CD14-positive monocyte (primary cell): ENCODE data around the gene ARID1B. TPM values are rescaled to one million over a fixed set of nuclear protein-coding genes. Genes with fewer than 3 reads are reported as not detected.
A peak's percentile ranks its signal among the peaks of the same experiment; 100 is the strongest.

ENCODE experiments used
- DNase-seq, 3 donors: peaks; one replicate each; pipeline ENCODE4 v3.0.0-alpha.2; 2011 to 2022
- H2AFZ ChIP-seq: 2 replicates; pipeline ENCODE4 v1.6.0; 2012; ENCODE audit warnings: mild to moderate bottlenecking, low read depth, low read length, inconsistent platforms; ENCODE audit not compliant: insufficient read depth, poor library complexity, severe bottlenecking
- H3K27ac ChIP-seq, 2 donors: 1 replicate in 1 of 2; 2 replicates in 1 of 2; pipeline ENCODE4 v1.5.1; 2012 to 2013; ENCODE audit warnings: low read length in 2 of 2, control low read depth in 1 of 2, inconsistent platforms in 1 of 2, low read depth in 1 of 2, mild to moderate bottlenecking in 1 of 2
- H3K27me3 ChIP-seq, 2 donors: one replicate each; pipeline versions ENCODE4 v1.6.0 to v1.6.1; 2011 to 2013; ENCODE audit warnings: low read length in 2 of 2; ENCODE audit not compliant: control insufficient read depth in 2 of 2, insufficient read depth in 2 of 2
- H3K36me3 ChIP-seq, 2 donors: replicated peaks in 1 of 2; 1 replicate in 1 of 2; 2 replicates in 1 of 2; pipeline versions ENCODE4 v1.5.1 to v1.6.1; 2012 to 2013; ENCODE audit warnings: low read length in 2 of 2, control low read depth in 1 of 2, inconsistent platforms in 1 of 2, mild to moderate bottlenecking in 1 of 2; ENCODE audit not compliant: insufficient read depth in 2 of 2, control insufficient read depth in 1 of 2
- H3K4me1 ChIP-seq, 2 donors: 1 replicate in 1 of 2; 2 replicates in 1 of 2; pipeline versions ENCODE4 v1.5.1 to v1.6.1; 2012 to 2013; ENCODE audit warnings: low read length in 2 of 2, control low read depth in 1 of 2, inconsistent platforms in 1 of 2, mild to moderate bottlenecking in 1 of 2, moderate library complexity in 1 of 2; ENCODE audit not compliant: insufficient read depth in 2 of 2, control insufficient read depth in 1 of 2
- H3K4me2 ChIP-seq: replicated peaks from 2 replicates; pipeline ENCODE3; 2012; ENCODE audit warnings: low read length, moderate library complexity, mild to moderate bottlenecking; ENCODE audit not compliant: poor library complexity, severe bottlenecking; ENCODE audit errors: extremely low read depth
- H3K4me3 ChIP-seq, 3 experiments: fragments of 200-600 bp in 1 of 3; sonication (generic) in 1 of 3; replicated peaks in 1 of 3; 1 replicate in 2 of 3; 2 replicates in 1 of 3; pipeline ENCODE4 v1.5.1; 2011 to 2013; ENCODE audit warnings: low read length in 3 of 3, mild to moderate bottlenecking in 3 of 3, control low read depth in 2 of 3, low read depth in 2 of 3, inconsistent platforms in 1 of 3, moderate library complexity in 1 of 3
- H3K79me2 ChIP-seq: 2 replicates; pipeline ENCODE4 v1.6.0; 2012; ENCODE audit warnings: mild to moderate bottlenecking, control low read depth, inconsistent platforms, low read length, moderate library complexity; ENCODE audit not compliant: insufficient read depth
- H3K9ac ChIP-seq: 2 replicates; pipeline ENCODE4 v1.6.0; 2017; ENCODE audit warnings: low read length, mild to moderate bottlenecking; ENCODE audit not compliant: insufficient read depth, poor library complexity, severe bottlenecking
- H3K9me3 ChIP-seq, 2 donors: replicated peaks in 1 of 2; 1 replicate in 1 of 2; 2 replicates in 1 of 2; pipeline versions ENCODE4 v1.5.1 to v1.6.1; 2012 to 2013; ENCODE audit warnings: low read length in 2 of 2, control low read depth in 1 of 2; ENCODE audit not compliant: control insufficient read depth in 1 of 2, insufficient read depth in 1 of 2
- H4K20me1 ChIP-seq: 2 replicates; pipeline ENCODE4 v1.6.0; 2012; ENCODE audit warnings: mild to moderate bottlenecking, low read length, control low read depth, moderate library complexity; ENCODE audit not compliant: insufficient read depth
- H3K27ac Mint-ChIP-seq, 7 donors: one replicate each; pipeline ENCODE4 v1.8.0; 2020; ENCODE audit warnings: mild to moderate bottlenecking in 7 of 7, mixed read lengths in 7 of 7, moderate library complexity in 6 of 7, inconsistent platforms in 2 of 7
- H3K27me3 Mint-ChIP-seq, 3 donors: one replicate each; pipeline ENCODE4 v1.8.0; 2021 to 2022; ENCODE audit warnings: low read depth in 3 of 3, mild to moderate bottlenecking in 3 of 3, mixed read lengths in 3 of 3, moderate library complexity in 3 of 3, inconsistent platforms in 1 of 3
- H3K36me3 Mint-ChIP-seq, 2 donors: one replicate each; pipeline ENCODE4 v1.8.0; 2020; ENCODE audit warnings: mixed read lengths in 2 of 2, inconsistent platforms in 1 of 2, mild to moderate bottlenecking in 1 of 2
- H3K4me1 Mint-ChIP-seq: one replicate; pipeline ENCODE4 v1.8.0; 2020; ENCODE audit warnings: mild to moderate bottlenecking, mixed read lengths
- H3K4me3 Mint-ChIP-seq, 2 donors: one replicate each; pipeline ENCODE4 v1.8.0; 2020; ENCODE audit warnings: mild to moderate bottlenecking in 2 of 2, mixed read lengths in 2 of 2, moderate library complexity in 1 of 2
- H3K9me3 Mint-ChIP-seq, 7 donors: one replicate each; pipeline ENCODE4 v1.8.0; 2020 to 2022; ENCODE audit warnings: mixed read lengths in 7 of 7, mild to moderate bottlenecking in 6 of 7, moderate library complexity in 6 of 7, inconsistent platforms in 2 of 7
- CTCF ChIP-seq: fragments of 200-600 bp; IDR thresholded peaks from one replicate; pipeline ENCODE4 v1.8.0; 2022; ENCODE audit warnings: antibody characterized with exemption, mild to moderate bottlenecking
- WGBS: methylation state at CpG from one replicate; pipeline ENCODE4 v1.1.5; 2013; ENCODE audit warnings: missing lambda C conversion rate; ENCODE audit not compliant: insufficient coverage; 5-methylcytosine and 5-hydroxymethylcytosine counted together
- intact Hi-C, 2 donors: fragments of 100-400 bp; cut with micrococcal nuclease; formaldehyde crosslinking; loops; one replicate each; pipeline versions ENCODE4 v1.15.0 to v1.15.1; 2023
- polyA plus RNA-seq, 3 donors: library from polyadenylated mRNA; depleted of rRNA in 1 of 3; unstranded in 2 of 3; stranded (reverse) in 1 of 3; fragments of 300-500 nt in 2 of 3; fragments of >200 nt in 1 of 3; fragmentation: Illumina TruSeq in 2 of 3; gene quantifications; 1 replicate in 2 of 3; 2 replicates in 1 of 3; pipeline ENCODE4 v1.2.3, GENCODE V29; 2012 to 2021

Gene ARID1B
- polyA plus RNA-seq, 3 donors = 3.2 to 22.1 (median 3.8) TPM

DNA sequence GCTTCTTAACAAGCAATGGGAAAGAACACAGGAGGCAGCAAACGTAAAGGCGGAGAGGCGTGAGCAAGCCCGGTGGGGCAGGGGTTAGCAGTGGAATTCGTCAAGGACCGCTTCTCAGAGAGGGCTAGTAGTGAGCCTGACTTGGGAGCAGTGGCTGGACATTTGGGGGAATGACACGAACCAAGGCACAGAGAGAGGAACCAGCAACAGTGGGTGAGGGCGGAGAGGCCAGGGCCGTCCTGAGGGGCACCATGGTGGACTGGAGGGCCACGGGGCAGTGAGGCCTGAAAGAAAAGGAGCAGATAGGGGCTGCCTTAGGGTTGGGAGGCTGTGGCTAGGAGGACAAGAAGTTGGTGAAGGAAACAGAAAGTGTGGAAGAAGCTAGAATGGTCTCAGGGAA, 12.1 kb upstream of the ARID1B start:
- no peaks in the 10 kb centered on the region for H3K4me1 ChIP-seq
- intact Hi-C loops = no loop called here
- no peaks in the 10 kb centered on the region for H3K36me3 ChIP-seq
- H3K9me3 ChIP-seq = no peaks in the 10 kb centered on the region
- no peak overlapping the region for H3K4me2 ChIP-seq
- Mint-ChIP-seq H3K4me3 (no peak overlapping the region), H3K27me3 (peaks cover 2 to 8% (median 4%) of the 10 kb centered on the region in 3 donors), H3K27ac (no peak overlapping the region), H3K36me3 (no peaks in the 10 kb centered on the region), H3K4me1 (no peaks in the 10 kb centered on the region), H3K9me3 (no peaks in the 10 kb centered on the region)
- no peaks in the 10 kb centered on the region for H3K79me2 ChIP-seq
- no peak overlapping the region for H2AFZ ChIP-seq
- DNase-seq = no peak
- H3K4me3 ChIP-seq = no peak overlapping the region
- H3K27me3 ChIP-seq = no peaks in the 10 kb centered on the region
- H3K27ac ChIP-seq = no peak overlapping the region
- 97% methylated on average over 9 of the region's 10 CpGs for WGBS
- H3K9ac ChIP-seq = no peak overlapping the region
- no peak for TF ChIP-seq CTCF
- H4K20me1 ChIP-seq = no peaks in the 10 kb centered on the region

- Mint-ChIP-seq H3K4me3 (no peak overlapping the region), H3K27ac (no peak overlapping the region), H3K36me3 (no peaks in the 10 kb centered on the region), H3K9me3 (peaks cover 0 to 3% (median 0%) of the 10 kb centered on the region in 7 donors), H3K4me1 (no peaks in the 10 kb centered on the region), H3K27me3 (peaks cover 3 to 13% (median 6%) of the 10 kb centered on the region in 3 donors)
- Histone ChIP-seq H3K27me3 (no peaks in the 10 kb centered on the region), H3K4me1 (no peaks in the 10 kb centered on the region), H3K9me3 (no peaks in the 10 kb centered on the region), H3K79me2 (no peaks in the 10 kb centered on the region), H3K4me2 (no peak overlapping the region), H4K20me1 (no peaks in the 10 kb centered on the region), H3K4me3 (no peak overlapping the region), H3K36me3 (no peaks in the 10 kb centered on the region), H3K9ac (no peak overlapping the region), H2AFZ (no peak overlapping the region), H3K27ac (no peak overlapping the region)
- DNase-seq = peak in 2 of 3 donors; percentile 12 to 23
- TF ChIP-seq CTCF = no peak
- intact Hi-C loops = no loop called here
- WGBS = 96% methylated on average over 3 of the region's 9 CpGs
These were observed 9.3 kb upstream of the ARID1B start for GRCh38 chr6:156767603-156768467.
